Dedifferentiated amniotic fluid mesenchymal stem cell (primary cell): Measurements from ENCODE around the gene ACVR2A.

ENCODE experiments used
- DNase-seq: peaks from one replicate; pipeline ENCODE4 v3.0.0-alpha.2; 2016; ENCODE audit errors: extremely low spot score

ACVR2A gene

DNA sequence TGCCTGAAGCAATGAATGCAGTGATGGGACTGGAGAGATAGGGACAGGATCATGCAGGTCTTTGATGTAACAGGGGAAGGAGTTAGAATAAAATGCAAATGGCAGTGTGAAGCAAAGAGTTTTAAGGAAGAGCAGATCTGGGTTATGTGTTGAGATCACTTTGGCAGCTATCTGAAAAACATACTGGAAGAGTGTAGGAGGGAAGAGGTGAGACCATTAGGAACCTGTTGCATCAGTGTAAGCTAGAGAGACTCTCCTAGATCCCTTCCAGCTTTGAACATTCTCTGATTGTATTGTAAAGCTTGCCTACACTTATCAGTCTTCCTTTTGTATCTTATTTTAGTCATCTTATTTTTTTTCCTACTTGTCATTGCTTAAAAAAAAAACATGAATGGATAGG, 10.5 kb downstream of the ACVR2A start:
- DNase-seq: no peak

DNA sequence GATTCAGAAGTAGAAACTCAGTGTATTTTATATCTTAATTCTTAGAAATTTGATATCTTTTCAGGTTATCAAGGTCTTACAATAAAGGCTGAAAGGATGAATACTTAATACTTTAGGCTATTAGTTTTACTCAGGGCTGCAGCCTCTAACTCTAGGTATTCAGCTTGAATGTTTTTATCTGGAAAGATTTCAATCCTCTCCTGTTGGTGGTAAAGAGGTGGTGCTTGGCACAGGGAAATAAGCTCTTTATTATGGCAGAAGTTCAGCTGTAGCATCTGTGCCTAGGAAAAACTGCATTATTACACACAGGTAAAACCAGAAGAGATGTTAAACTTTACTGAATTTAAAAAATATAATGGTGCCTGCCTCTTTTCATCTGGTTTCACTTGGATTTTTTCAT, 11.1 kb downstream of the ACVR2A start:
- DNase-seq: no peak

DNA sequence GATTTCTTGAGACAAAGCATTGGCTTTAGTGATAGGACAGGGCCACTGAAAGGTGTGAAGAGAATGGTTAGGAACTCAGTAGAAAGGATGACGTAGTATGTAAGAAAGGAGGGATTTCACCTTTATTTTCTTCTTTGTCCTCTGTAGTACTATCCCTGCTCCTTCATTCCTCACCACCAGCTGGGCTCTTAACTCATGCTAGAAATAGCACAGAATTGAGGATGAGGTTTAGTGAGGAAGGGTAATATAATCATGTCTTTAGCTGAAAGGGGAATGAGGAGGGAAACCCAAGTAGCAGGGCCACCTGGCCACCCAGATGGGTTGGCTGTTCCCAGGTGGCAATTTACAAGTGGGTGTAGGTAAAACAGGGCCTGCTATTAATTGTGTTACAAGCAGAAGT, 15.2 kb downstream of the ACVR2A start:
- no peak for DNase-seq

DNA sequence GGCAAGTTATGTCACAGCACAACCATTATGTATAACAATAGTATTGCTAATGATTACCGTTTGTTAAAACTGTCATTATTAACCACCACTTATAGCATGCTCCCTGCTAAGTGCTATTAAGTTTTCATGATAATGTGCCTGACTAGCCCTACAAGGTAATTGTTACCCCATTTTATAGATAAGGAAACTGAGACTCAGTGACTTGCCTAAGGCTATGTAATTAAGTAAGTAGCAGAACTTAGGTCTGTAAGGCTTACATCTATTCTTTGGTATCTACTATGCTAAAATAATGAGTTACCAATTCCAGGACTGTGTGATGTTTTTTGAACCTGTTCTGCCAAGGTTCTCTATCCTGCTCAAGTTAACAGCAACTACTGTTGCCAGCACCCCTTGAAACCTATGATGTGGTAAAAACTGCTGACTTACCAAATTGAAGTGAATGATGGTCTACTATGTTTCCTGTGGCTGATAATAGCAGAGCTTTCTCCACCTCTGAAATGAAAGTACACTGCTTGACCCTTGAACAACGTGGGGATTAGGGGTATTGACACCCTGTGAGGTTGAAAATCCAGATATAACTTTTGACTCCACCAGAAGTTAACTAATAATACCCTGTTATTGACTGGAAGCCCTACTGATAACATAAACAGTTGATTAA, 18.2 kb downstream of the ACVR2A start:
- no peak for DNase-seq

DNA sequence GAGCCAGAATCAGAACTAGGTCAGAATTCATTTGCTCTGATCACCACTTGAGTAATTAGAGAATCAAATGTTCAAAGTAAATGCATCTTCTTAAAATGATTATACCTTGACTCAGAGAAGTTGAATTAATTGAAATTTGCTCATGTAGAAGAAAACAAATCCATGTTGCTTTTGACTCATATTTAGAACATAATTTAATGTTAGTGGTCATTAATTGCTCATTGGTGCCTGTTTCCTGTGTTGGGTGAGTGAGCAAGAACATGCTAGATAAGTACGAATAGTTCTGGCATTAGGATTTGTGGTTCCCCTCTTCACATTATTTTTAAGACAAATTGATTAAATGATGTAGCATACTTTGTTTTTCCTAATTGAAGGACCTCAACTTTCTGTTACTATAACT, 19.0 kb downstream of the ACVR2A start:
- DNase-seq: no peak

DNA sequence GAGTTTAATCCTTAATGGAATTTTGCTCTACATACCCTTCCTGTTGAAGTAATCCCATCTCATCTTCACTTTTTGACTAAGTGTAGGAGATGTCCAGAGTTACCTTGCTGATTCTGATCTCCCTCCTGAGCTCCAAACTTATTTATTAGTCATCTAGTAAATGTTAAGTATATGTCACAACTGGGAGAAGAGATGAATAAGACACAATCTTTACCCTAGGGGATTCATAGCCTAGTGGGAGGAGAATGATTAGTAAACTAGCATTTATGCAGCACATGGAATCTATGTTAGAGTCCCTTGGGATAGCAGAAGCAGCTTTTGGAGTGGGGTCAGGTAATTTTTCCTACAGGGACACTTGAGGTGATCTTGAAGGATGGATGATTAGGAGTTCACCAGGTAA, 20.7 kb downstream of the ACVR2A start:
- DNase-seq: no peak

DNA sequence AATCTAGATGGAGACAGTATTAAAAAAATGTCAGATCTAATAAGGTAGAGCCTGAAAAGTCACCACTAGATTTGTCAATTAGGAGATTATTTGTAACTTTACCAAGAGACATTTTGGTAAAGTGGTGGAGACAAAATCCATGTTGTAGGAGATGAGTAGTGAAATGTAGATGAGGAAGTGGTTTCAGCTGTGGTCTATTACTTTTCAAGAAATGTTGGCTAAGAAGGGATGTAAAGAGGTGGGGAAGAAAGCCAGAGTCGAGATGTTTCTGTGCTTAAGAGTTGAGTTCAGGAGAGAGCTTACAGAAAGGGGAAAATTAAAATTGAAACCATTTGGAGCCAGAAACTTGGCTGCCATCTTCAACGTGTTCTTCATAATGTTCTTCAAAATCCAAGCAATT, 22.2 kb downstream of the ACVR2A start:
- DNase-seq: no peak

DNA sequence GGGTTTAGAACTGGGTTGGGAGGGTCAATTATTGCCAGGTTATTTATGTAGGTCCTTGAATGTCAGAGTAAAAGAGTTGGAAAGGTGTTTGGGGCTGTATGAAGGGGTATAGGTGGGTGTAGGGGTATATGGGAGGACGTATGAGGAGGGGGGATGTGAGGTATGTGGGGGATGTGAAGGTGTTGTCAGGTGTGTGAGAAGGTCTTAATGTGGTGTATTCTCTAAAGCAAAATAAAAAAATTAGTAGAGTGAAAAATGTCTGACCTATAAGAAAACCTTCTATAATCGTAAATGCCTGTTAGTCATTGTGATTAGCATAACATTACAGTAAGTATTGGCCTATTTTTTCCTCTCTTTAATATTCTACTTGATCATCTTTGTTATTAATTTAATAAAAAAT, 25.1 kb downstream of the ACVR2A start:
- no peak for DNase-seq

DNA sequence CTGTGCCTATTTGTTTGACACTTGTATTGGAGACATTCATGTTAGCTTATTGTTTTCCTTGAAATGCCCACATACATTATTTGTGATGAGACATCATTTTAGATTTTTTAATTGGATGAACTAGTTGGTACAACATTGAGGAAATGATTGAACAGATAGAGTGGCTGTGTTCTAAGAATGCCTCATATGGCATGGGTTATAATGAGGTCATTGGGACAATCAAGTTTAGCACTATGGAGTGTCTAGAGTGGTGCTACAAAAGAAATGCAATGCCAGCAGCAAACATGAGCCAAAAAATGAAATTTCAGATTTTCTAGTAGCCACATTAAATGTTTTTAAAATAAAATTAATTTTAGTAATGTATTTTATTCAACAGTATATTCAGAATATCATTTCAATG, 28.1 kb downstream of the ACVR2A start:
- no peak for DNase-seq

DNA sequence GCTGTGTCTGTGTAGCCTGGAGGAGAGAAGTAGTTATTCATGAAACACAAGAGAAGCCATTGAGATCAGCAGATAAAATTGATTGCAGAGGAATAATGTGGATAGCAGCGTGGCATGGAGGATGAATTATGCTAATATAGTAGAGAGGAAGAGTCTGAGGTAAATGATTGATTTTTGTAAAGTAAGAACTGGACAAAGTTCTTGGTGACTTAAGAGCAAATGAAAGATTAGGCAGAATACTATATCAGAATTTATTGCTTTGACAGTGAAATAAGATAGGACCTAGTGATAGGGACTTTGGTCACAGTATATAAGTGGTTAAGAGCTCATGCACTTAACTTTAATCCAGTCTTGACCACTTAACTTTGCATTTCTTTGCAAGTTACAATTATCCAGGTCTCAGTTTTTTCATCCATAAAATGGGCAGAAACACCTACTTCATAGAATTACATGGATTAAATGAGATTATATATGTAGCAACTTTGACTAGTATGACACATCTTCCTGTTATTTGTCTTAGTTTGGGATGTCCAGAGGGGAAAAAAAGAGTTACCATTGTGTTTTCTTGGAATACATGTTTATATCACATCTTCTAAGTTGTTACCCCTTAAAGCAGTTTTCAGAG, 29.1 kb downstream of the ACVR2A start:
- no peak for DNase-seq

DNA sequence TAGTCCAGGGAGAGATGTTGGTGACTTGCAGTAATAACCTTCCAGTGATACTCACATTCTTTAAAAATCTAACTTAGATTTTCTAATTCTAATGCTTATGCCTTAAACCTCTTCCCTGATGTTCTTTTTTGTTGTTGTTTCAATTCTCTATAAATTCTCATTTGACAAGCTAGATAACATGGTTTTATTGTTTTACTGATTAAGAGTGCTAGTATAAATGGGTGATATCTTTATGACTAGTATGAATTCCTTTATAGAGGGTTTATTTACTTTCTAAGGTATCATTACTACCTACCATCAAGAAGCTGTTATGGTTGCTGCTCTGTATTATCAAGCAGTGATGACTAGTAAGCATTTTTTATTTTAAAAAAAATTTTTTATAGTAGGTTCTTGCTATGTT, 35.0 kb downstream of the ACVR2A start:
- no peak for DNase-seq

DNA sequence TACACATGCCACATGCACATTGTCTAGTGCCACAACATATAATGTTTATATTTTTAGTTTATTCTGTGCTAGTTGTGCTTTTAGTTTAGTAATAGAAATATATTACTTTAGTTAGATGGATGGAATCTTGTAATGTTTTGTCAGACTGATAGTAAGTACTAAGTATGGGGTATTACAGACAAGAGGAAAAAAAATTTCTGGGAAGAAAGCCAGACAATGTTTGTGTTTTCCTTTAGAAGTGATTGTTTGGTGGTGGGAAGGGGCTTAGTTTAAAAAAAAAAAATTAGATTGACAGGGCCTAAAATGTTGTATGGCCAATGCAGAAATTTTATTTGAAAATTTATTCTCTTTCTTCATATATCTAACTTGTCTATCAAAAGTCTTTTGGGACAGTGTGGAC, 37.8 kb downstream of the ACVR2A start:
- no peak for DNase-seq

DNA sequence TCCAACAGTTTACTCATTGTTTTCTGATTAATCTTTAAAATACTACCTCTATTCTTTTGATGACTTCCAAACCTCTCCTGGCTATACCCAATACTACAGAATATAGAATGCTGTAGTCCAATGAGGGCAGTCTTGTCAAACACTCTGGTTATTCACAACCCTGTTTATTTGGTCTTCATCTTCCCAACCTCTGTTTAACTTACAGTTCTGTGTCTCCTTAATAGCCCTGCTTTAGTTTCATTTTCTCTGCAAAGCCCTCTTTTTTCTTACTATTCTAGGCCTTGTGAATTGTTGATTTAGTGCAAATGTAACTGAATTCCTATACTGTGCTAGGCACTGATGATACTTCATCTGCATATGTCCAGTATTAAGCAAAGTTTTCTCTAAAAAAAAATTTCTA, 40.0 kb downstream of the ACVR2A start:
- no peak for DNase-seq

DNA sequence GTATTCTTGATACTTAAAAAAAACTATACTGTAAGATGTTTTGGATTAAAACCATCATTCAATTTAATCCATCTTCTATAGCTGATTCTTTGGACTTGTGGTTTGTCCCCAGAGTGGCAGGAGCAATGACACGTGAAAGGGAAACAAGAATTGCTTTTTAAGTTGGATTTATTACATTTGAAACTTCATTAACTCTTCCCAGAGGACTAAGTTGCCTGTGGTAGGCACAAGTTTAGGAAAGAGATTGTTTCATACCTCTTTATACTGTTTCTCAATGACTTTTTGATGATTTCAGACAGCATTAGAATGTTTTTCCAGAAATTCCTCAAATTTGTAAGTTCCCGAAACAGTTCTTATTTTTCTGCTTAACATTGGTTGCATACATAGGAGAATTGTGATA, 41.3 kb downstream of the ACVR2A start:
- no peak for DNase-seq

DNA sequence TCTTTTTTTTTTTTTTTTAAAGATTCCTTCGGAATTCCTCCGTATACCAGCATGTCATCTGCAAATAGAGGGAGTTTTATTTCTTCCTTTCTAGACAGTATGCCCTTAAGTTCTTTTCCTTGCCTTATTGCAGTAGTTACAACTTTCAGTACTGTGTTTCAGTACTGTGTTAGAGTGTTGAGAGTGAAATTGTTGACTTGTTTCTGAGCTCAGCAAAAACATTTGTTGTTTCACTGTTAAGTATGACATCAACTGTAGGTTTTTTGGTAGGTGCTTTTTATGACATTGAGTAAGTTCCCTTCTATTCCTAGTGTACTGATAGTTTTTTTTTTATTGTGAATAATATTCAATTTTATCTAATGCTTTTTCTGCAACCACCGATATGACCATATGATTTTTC, 43.9 kb downstream of the ACVR2A start:
- DNase-seq: no peak

DNA sequence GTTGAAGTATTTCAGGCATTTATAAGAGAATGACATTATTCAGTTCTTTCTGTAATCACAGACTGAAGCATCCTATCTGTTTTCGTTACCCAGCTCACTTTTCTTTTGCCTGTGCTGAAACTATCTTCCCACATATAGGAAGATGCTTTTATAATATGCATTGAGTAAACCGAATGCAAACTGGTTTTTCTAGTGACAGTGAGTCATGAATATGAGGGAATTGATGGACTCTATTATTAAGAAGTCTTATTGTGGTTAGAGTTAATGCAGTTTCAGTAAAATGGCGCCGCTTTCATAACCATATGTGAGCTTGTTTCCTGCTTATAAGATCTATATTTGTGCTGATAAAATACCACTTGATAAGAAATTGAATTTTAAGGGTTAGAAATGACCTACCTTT, 59.2 kb downstream of the ACVR2A start:
- no peak for DNase-seq

DNA sequence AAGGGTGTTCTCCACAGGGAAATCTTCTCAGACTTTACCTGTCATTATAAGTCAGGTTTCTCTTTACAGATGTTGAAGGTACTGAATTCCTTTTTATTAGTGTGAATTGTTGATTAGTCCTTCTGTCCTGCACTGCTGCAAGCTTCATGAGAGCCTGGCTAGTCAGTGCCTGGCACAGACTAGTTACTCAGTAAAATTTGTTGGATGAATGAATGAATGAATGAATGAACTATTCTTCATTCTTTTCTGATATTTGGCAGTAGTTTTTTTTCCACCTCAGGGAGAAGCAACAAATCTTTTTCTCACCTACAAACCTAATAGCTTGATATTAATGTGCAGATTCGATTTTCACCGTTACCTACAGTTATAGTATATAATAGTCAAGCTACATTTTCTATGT, 64.3 kb downstream of the ACVR2A start:
- DNase-seq: no peak

DNA sequence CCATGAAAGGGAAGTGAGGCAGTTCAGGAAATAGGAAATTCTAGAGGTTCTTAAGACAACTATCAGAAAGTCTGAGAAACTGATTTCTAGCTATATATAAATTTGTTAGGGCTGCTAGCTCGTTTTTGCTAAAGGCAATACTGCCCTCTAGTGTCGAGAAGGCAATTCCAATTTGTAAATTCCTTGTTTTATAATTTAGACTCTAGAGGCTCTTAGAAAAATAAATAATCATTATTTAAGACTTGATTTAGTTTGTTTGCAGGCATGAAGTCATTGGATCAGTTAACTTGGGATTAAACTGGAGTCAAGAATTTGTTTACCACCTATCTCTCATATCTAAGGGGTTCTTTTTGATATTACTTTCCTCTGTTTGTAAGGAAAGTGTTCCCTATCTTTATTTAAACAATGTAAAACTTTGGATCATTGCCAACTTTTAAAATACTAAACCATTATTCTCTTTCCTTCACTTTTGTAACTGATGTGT, 66.2 kb downstream of the ACVR2A start:
- peak; percentile 80 for DNase-seq

DNA sequence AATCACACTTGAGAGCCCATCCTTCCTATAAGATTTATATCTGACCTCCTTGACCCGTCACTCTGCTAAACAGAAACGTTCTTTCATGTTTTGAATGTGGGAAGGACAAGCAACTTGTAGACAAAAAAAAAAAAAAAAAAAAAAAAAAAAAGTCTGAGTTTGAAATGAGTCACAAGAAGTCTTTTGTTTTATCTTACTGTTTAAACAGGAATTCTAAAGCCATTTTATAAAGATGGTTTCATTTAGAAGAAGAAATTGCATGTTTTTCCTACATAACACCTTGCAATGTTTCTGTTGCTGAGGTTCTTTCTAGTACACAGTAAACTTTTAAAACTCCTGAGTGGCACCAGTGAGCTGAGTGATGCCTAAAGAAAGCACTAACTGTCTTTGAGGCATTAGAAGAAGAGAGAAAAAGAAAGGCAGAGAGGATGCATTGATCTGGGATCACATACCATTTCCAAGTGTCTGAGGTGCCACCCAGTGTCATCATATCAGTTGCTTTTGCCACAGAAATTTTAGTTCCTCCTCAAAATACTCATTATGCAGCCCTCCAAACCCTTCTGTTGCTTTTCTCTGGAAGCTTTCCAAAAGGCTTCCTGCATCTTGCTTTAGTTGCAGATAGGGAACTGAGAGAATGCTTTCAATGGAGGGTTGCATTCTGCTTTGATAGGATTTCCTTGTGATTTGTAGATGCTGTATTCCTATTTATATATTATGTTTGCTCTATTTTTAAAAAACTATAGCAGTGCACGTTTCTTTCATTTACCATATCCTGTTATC, 69.1 kb downstream of the ACVR2A start:
- no peak for DNase-seq

DNA sequence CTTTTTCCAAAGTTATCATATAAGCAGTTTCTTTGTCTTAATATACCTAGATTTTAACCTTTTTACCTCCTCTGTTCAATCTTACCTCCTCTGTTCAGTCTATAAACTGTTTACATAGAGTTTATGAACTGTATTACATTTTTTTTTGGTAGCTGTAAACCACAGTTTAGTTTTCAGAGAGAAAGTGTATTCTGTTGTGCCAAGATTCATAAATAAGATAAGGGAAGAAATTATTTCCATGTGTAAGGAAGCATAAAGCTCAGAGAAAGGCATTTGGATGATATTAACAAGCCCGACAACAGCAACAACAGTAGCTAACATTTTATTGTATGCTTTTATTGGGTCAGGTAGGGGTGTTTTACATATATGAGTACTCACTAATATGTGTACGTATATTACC, 71.2 kb downstream of the ACVR2A start:
- no peak for DNase-seq

DNA sequence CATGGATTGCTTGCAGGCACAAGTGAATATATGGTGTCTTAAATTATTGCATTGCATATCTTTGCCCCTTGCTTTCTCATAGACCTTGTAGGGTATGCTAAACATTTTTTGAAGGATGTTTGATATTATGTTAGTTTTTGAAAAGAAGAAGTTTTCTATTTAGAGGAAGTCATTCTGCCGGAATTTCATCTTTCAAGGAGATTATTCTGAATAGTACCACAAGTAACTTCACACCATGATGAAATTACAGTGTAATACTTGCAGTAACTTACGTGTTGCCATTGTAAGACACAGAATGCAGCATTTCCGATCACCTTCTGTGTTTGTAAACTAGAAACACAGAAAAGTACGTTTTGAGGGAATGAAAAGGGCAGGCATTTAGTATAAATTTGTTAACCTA, 71.9 kb downstream of the ACVR2A start:
- DNase-seq: peak; percentile 20

DNA sequence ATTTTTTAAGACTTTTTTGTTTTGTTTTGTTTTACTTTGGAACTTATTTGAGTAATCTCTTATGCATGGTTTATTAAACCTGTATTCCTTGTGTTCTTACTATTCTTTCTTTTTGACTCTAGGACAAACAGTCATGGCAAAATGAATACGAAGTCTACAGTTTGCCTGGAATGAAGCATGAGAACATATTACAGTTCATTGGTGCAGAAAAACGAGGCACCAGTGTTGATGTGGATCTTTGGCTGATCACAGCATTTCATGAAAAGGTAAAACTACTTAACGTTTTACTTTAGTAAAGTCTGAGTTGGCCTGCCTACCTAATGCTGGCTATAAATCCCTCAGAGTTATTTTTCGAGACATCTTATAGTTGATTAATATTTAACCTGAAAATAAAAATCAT, 72.3 kb downstream of the ACVR2A start:
- no peak for DNase-seq

DNA sequence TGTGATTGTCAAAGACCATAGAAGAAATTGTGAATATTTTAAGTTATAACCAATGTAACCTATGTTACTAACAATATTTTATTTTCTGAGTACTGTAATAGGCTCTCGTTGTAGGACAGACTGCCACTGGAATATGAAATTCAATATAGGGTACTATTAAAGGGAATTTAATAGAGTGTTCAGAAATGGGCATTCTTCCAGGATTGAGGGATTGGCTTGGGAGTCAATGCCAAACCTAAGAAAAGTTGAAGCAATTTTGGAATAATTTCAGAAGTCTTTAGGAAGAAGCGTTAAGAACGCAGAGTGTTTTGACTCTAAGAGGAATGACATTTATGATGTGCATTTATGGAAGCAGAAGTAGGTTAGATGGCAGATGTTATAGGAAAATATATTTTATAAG, 79.0 kb downstream of the ACVR2A start:
- no peak for DNase-seq
